ENCODE measurements around the gene PARP9. TPM values are rescaled to one million over a fixed set of nuclear protein-coding genes. Genes with fewer than 3 reads are reported as not detected.

PARP9 gene
- total and polyA plus RNA-seq, 2 of the 13 experiments (the other 11 are each of a cell fraction or from before 2014, with no cell fraction given) = 6.5 to 10.6 TPM

GRCh38 chr3:122572940-122573412, 8.9 kb upstream of the PARP9 start (continued):
- TF ChIP-seq ZNF816 (CRISPR knock-in tag; IDR thresholded peaks at IDR 0.05; ENCODE audit: borderline replicate concordance) = no peak
- no peak for TF ChIP-seq YEATS4 (CRISPR knock-in tag; IDR thresholded peaks at IDR 0.05; ENCODE audit: borderline replicate concordance)
- 0 out of 2 replicates have a peak, but pooled peaks have one; percentile 21 for TF ChIP-seq ZNF232 (CRISPR knock-in tag; IDR thresholded peaks at IDR 0.05; ENCODE audit: borderline replicate concordance)
- TF ChIP-seq FOXJ3 (CRISPR knock-in tag; IDR thresholded peaks at IDR 0.05; ENCODE audit: borderline replicate concordance) = peak; percentile 35; the same call in 1 of the 2 replicates
- 0 out of 4 replicates have a peak, but pooled peaks of 1 of the 2 experiments have one; percentile 26 for TF ChIP-seq KLF16 (CRISPR knock-in tag; IDR thresholded peaks at IDR 0.05)
- peak; percentile 45; the same call in 1 of the 2 replicates for TF ChIP-seq RXRA (CRISPR knock-in tag; IDR thresholded peaks at IDR 0.05)
- TF ChIP-seq ZNF333 (CRISPR knock-in tag; IDR thresholded peaks at IDR 0.05; ENCODE audit: borderline replicate concordance) = no peak
- no peak for TF ChIP-seq HOXA5 (CRISPR knock-in tag; IDR thresholded peaks at IDR 0.05)
- no peak for TF ChIP-seq RBFOX2 (IDR thresholded peaks at IDR 0.05; ENCODE audit: low read depth, low read length)
- peak; percentile 50; the same call in 1 of the 2 replicates for TF ChIP-seq KAT8 (CRISPR knock-in tag; IDR thresholded peaks at IDR 0.05)
- TF ChIP-seq, protein P1, sequence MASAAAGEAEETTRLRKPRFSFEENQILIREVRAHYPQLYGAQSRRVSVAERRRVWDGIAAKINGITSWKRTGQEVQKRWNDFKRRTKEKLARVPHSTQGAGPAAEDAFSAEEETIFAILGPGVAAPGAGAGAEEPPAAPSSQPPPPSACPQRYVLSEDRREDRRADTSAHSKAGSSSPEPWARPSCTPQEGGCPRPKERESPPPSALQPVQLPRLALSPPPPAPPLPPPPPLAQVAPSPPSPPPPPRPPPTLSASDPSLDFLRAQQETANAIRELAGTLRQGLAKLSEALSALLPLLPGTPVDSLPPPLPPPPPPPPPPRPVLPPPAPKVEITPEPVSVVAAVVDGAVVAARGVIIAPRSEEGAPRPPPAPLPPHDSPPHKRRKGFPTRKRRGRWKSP (CRISPR knock-in tag; IDR thresholded peaks at IDR 0.05) = no peak
- TF ChIP-seq FOXK2 (IDR thresholded peaks at IDR 0.05) = no peak
- no peak for TF ChIP-seq MTA3 (CRISPR knock-in tag; IDR thresholded peaks at IDR 0.05)
- peak; percentile 54; the same call in 1 of the 2 replicates for TF ChIP-seq RCOR2 (CRISPR knock-in tag; IDR thresholded peaks at IDR 0.05)
- TF ChIP-seq ZNF782 (CRISPR knock-in tag; IDR thresholded peaks at IDR 0.05; ENCODE audit: borderline replicate concordance) = no peak
- no peak for TF ChIP-seq MEIS1 (CRISPR knock-in tag; IDR thresholded peaks at IDR 0.05; ENCODE audit: borderline replicate concordance)
- peak; percentile 52; the same call in 1 of the 2 replicates for TF ChIP-seq RERE (CRISPR knock-in tag; IDR thresholded peaks at IDR 0.05; ENCODE audit: low read depth)
- peak; percentile 83; the same call in 1 of the 2 replicates for TF ChIP-seq SSRP1 (CRISPR knock-in tag; IDR thresholded peaks at IDR 0.05)
- no peak for TF ChIP-seq CREB1 (IDR thresholded peaks at IDR 0.05)
- TF ChIP-seq CREB1 (CRISPR knock-in tag; IDR thresholded peaks at IDR 0.05) = peak; percentile 57
- no peak for TF ChIP-seq ZNF549 (CRISPR knock-in tag; IDR thresholded peaks at IDR 0.05)
- no peak for TF ChIP-seq IKZF1 (IDR thresholded peaks at IDR 0.05)
- TF ChIP-seq, protein P2, sequence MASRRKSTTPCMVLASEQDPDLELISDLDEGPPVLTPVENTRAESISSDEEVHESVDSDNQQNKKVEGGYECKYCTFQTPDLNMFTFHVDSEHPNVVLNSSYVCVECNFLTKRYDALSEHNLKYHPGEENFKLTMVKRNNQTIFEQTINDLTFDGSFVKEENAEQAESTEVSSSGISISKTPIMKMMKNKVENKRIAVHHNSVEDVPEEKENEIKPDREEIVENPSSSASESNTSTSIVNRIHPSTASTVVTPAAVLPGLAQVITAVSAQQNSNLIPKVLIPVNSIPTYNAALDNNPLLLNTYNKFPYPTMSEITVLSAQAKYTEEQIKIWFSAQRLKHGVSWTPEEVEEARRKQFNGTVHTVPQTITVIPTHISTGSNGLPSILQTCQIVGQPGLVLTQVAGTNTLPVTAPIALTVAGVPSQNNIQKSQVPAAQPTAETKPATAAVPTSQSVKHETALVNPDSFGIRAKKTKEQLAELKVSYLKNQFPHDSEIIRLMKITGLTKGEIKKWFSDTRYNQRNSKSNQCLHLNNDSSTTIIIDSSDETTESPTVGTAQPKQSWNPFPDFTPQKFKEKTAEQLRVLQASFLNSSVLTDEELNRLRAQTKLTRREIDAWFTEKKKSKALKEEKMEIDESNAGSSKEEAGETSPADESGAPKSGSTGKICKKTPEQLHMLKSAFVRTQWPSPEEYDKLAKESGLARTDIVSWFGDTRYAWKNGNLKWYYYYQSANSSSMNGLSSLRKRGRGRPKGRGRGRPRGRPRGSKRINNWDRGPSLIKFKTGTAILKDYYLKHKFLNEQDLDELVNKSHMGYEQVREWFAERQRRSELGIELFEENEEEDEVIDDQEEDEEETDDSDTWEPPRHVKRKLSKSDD (CRISPR knock-in tag; IDR thresholded peaks at IDR 0.05; ENCODE audit: low read depth) = no peak
- TF ChIP-seq ZKSCAN1 (IDR thresholded peaks at IDR 0.05; ENCODE audit: low read length) = no peak
